ENCODE measurements around the gene HECTD4. TPM values are rescaled to one million over a fixed set of nuclear protein-coding genes. Genes with fewer than 3 reads are reported as not detected.

The HECTD4 gene
- total RNA-seq, 2 experiments from 2014 or later = 39.3 to 47.8 TPM

DNA sequence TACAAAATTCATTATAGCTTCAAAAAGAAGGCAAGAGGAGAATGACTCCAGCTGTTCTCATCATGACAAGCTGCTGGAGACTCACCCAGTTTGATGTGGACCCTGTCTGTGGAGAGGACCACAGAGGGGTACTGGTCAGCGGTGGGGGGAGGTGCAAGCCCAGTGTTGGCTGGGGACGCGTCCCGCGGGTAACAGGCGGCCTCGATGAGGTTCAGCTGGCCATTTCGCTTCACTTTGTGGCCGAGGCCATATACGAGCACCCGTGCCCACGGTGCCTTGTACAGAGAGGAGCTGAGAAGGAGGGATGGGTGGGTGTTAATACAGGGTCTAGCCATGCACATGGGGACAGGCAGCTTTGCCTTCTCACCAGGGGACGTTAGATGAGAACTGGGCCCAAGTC, 189.8 kb downstream of the HECTD4 start:
- POLR2A ChIA-PET = no interaction called here
- Mint-ChIP-seq H3K9me3 (ENCODE audit: insufficient read depth) (no peaks in the 10 kb centered on the region), H3K27ac (no peak overlapping the region), H3K4me1 (ENCODE audit: low read depth) (no peaks in the 10 kb centered on the region), H3K36me3 (ENCODE audit: low read depth) (peaks cover 14% of the 10 kb centered on the region), H3K27me3 (ENCODE audit: low read depth) (no peaks in the 10 kb centered on the region), H3K4me3 (no peak overlapping the region)
- ATAC-seq (no peak), DNase-seq (no peak)
- CTCF ChIA-PET = interaction anchor here (8.9 kb wide), 1 partner anchor 195 kb away, joined by 109 read pairs; no protein-coding TSS in a partner anchor

DNA sequence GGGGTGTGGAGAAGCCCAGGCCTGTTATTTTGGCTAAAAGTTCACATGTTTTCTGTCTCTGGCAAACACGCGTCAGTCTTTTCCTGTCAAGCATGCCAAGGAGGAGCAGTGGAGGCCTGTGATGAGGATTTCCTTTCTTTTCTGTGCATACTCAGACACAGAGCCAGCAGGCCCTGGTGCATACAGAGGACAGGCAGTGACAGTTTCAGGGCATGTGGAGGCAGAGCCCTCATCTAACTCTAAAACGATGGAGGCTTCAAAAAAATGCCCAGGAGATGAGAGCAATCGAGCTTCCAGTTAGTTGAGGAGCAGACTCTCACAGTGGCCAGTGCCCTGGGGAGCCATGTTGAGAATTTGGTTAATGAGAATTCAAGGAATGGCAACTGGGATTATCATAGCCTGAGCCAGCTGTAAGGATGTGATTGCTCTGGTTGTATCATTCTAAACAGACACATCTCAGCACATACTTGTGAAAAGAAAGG, 190.3 kb downstream of the HECTD4 start:
- ATAC-seq (no peak), DNase-seq (no peak)
- H3K27me3 Mint-ChIP-seq (ENCODE audit: low read depth) = no peaks in the 10 kb centered on the region
- ChIA-PET CTCF (interaction anchor here (1.0 kb wide), 1 partner anchor 195 kb away, joined by 3 read pairs; no protein-coding TSS in a partner anchor), POLR2A (no interaction called here)
- H3K9me3 Mint-ChIP-seq (ENCODE audit: insufficient read depth) = no peaks in the 10 kb centered on the region
- peak overlapping the region; percentile 7 for H3K27ac Mint-ChIP-seq
- no peak overlapping the region for H3K4me3 Mint-ChIP-seq
- H3K36me3 Mint-ChIP-seq (ENCODE audit: low read depth) = peaks cover 14% of the 10 kb centered on the region
- no peaks in the 10 kb centered on the region for H3K4me1 Mint-ChIP-seq (ENCODE audit: low read depth)

DNA sequence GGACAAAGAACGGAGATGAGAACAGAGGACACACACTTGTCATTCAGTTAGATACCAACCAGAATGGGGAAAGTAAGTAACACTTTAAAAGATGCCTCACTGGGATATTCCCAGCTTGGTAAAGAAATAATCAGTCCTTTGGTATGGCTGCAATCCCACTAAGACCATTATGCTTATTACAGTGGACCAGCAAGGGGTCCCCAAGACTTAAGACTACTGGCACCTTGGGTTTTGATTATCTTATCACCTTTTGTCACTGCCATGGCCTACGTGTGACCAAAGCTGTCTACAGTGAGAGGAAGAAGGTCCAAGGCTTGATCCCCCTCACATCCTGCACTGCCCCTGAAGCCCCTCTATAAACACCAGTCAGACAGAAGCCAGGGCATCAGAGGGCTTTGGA, 191.0 kb downstream of the HECTD4 start:
- DNase-seq (no peak), ATAC-seq (no peak)
- H3K27ac Mint-ChIP-seq = no peak overlapping the region
- POLR2A ChIA-PET = no interaction called here
- H3K27me3 Mint-ChIP-seq (ENCODE audit: low read depth) = no peaks in the 10 kb centered on the region
- peaks cover 14% of the 10 kb centered on the region for H3K36me3 Mint-ChIP-seq (ENCODE audit: low read depth)
- H3K4me3 Mint-ChIP-seq = no peak overlapping the region
- CTCF ChIA-PET = interaction anchor here (1.0 kb wide), 1 partner anchor 196 kb away, joined by 3 read pairs; no protein-coding TSS in a partner anchor
- H3K4me1 Mint-ChIP-seq (ENCODE audit: low read depth) = no peaks in the 10 kb centered on the region
- H3K9me3 Mint-ChIP-seq (ENCODE audit: insufficient read depth) = no peaks in the 10 kb centered on the region

DNA sequence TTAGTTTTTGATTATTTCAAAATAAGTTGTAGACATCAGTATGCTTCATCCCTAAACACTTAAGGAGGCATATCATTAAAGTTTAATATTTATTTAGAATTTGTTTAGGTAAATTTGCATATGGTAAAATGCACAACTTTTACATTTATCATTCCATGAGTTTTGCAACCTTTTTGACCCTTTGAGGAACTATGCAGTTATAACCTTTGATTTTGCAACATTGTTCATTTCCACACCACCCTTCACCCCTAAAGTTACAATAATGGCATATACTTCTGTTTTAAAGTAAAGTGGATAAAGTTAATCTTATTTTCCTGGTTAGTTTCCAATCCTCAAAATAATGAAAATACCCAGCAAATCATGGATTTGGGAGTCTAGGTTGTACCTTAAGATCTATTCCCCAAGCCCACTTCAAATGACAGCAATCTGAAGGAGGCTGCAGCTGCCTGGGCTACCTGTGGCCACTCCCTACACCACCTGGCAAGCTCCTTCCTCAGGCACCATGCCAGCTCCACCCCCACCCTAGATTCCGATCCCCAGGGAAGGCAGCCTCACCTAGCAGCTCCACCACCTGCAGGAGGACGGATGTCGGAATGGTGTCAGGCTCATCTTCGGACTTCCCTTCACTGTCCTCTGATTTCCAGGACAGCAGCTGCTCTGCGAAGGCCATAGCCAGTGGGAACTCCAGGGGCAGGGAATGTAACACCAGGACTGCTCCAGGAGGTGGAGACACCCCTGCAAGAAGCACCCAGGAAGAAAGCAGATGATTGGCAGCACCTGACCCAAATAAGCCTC, 191.8 kb downstream of the HECTD4 start:
- no peak for ATAC-seq
- peak overlapping the region; percentile 31 for H3K27ac Mint-ChIP-seq
- ChIA-PET CTCF (no interaction called here), POLR2A (interaction anchor here (0.5 kb wide), 1 partner anchor 1833 kb away, joined by 3 read pairs; no protein-coding TSS in a partner anchor)
- no peaks in the 10 kb centered on the region for H3K9me3 Mint-ChIP-seq (ENCODE audit: insufficient read depth)
- H3K4me1 Mint-ChIP-seq (ENCODE audit: low read depth) = no peaks in the 10 kb centered on the region
- H3K27me3 Mint-ChIP-seq (ENCODE audit: low read depth) = no peaks in the 10 kb centered on the region
- peaks cover 14% of the 10 kb centered on the region for H3K36me3 Mint-ChIP-seq (ENCODE audit: low read depth)
- H3K4me3 Mint-ChIP-seq = no peak overlapping the region
- DNase-seq = no peak

DNA sequence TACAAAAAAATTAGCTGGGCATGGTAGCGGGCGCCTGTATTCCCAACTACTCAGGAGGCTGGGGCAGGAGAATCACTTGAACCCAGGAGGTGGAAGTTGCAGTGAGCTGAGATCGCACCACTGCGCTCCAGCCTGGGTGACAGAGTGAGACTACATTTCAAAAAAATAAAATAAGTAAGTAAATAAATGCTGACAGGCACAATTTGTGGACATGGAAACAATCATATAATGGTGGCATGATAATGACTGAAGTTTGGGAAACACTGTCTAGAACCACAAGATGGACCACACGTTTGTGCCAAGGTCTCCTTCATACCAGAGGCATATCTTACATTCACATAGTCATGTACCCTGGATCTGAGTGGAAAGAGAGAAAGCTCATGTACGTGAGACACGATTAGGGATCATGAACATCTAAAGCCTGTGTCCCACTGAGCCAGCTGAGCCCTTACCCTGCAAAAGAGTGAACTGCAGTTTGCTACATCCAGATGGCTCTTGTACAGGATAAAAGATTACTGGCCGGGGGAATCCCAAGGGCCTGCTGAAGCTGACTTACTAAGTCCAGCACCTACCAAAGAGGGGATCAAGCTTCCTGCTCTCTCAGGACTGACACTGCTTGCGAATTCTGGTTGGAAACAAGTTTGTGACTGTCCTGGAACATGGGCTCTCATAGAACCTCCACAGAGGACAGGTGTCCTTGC, 194.0 kb downstream of the HECTD4 start:
- ATAC-seq = no peak
- POLR2A ChIA-PET = no interaction called here
- H3K4me1 Mint-ChIP-seq (ENCODE audit: low read depth) = peaks cover 6% of the 10 kb centered on the region

DNA sequence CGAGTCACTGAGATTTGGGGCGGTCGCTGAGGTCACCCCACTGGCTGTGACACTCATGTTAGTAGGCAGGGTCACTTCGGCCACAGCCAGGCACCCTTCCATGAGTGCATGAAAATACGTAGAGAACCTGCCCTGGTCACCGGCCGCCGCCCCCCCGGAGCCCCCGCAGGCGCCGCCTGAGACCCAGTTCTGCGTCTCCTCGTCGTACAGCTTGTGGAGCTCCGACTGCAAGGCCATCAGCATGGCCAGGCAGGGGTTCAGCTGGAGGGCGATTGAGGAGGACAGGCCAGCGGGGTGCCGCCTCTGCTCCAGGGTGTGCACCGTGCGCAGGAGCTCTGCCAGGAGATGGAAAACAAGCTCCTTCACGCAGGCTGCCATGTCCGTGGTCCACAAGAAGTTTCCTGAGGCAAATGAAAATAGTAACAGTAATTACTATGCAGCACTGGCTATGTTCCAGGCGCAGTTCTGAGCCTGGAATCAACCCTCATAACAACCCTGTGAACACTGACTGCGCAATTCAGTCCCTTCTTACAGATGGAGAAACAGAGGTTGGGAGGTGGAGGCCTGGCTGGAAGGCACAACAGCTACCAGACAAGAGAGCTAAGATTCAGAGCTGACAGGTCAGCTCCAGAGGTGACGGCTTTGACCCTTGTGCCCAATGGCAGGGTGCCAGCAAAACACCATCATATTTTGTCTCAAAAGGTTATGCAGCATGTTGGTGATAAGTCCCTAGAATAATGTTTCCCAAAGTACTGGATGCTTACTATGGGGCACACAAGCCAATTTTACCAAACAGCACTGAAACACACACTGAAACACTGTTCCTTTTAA, 196.9 kb downstream of the HECTD4 start:
- ChIA-PET CTCF (no interaction called here), POLR2A (no interaction called here)
- H3K4me3 Mint-ChIP-seq = no peak overlapping the region
- no peaks in the 10 kb centered on the region for H3K9me3 Mint-ChIP-seq (ENCODE audit: insufficient read depth)
- H3K36me3 Mint-ChIP-seq (ENCODE audit: low read depth) = peaks cover 19% of the 10 kb centered on the region
- H3K27me3 Mint-ChIP-seq (ENCODE audit: low read depth) = no peaks in the 10 kb centered on the region
- H3K4me1 Mint-ChIP-seq (ENCODE audit: low read depth) = peaks cover 9% of the 10 kb centered on the region
- DNase-seq (no peak), ATAC-seq (no peak)
- no peak overlapping the region for H3K27ac Mint-ChIP-seq

More for the DNA sequence above, 194.0 kb downstream of the HECTD4 start:
- Mint-ChIP-seq H3K4me3 (no peak overlapping the region), H3K9me3 (ENCODE audit: insufficient read depth) (no peaks in the 10 kb centered on the region), H3K27me3 (ENCODE audit: low read depth) (no peaks in the 10 kb centered on the region), H3K36me3 (ENCODE audit: low read depth) (peaks cover 19% of the 10 kb centered on the region), H3K27ac (no peak overlapping the region)
- DNase-seq = no peak
- CTCF ChIA-PET = no interaction called here

DNA sequence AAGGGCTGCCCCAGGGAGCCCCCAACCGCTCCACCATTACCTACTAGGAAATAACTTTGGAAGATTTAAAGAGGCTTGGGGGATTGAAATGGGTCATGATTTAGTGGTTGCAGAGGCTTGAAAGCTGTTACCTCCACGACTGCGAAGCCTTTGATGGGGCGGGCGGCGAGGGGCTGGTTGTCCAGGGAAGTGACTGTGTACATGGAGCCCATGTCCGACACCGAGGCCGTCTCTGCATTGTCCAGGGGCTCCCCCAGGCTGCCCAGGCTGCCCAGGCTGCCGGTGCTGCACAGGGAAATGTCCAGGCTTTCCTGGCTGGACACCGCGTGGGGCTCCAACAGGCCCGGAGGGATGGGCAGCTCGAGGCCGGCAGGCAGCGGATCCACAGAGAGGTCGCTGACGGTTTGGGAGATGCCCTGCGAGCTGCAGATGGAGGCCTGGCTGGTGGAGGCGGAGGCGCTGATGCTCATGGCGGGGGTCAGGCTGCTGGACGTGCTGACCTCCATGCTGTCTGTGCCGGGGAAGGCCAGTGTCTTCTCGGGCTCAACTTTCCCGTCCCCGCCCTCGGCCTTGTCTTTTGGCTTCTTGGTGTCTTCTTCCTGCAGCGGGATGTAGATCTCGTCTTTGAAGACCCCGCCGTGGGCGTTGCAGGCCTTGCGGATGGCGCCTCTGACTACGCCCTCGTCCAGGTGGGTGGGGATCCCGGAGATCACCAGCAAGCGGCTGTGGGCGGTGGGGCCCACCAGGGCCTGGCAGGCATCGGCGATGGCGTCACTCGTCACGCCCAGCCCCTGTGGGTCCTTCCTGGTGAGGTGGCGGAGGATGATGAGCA, 198.0 kb downstream of the HECTD4 start:
- Mint-ChIP-seq H3K27ac (no peak overlapping the region), H3K36me3 (ENCODE audit: low read depth) (peaks cover 18% of the 10 kb centered on the region), H3K4me3 (no peak overlapping the region), H3K4me1 (ENCODE audit: low read depth) (peaks cover 9% of the 10 kb centered on the region), H3K9me3 (ENCODE audit: insufficient read depth) (no peaks in the 10 kb centered on the region), H3K27me3 (ENCODE audit: low read depth) (no peaks in the 10 kb centered on the region)
- ChIA-PET CTCF (no interaction called here), POLR2A (interaction anchor here (1.2 kb wide), 1 partner anchor 140 kb away, joined by 3 read pairs; no protein-coding TSS in a partner anchor)
- DNase-seq = no peak
- no peak for ATAC-seq

DNA sequence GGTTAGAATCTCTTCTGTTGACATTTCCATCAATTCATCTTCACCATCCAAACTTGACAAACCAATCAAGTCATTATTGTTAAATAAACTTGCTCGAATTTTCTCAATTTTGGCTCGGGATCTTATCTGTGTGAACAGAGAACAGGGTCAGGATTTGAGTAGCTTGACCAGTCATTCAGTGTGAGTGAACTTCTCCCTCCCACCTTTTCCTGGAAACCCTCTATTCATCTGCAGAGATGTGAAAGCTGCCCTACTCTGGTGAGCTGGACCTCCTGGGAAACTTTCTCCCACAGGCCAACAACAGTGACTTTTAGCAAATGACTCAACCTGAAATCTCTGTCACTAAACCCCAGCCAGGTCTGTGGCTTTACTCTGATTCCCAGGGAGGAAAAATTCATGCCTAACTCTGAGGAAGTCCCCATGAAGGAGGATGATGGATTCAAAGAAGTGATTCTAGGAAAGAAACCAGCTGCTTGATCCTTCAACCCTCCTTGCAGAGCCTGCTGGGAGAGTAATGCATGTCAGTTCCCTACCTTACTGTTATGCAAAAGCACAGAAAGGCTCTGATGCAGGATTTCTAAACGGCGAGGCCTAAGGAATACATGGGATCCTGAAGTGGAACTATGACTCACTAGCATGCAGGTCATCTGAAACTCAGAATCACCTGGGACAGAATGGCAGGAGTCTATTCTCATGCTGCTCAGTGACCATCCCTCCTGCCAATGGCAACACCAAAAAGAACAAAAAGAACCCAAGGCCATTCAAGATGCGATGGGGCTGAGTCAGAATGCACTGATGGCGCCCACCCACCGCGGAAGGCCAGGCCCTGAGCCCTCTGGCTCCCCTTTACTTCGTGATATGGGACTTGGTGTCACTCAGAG, 198.8 kb downstream of the HECTD4 start:
- ChIA-PET CTCF (no interaction called here), POLR2A (interaction anchor here (1.2 kb wide), 1 partner anchor 141 kb away, joined by 3 read pairs; no protein-coding TSS in a partner anchor)
- Mint-ChIP-seq H3K27ac (no peak overlapping the region), H3K27me3 (ENCODE audit: low read depth) (no peaks in the 10 kb centered on the region), H3K4me3 (no peak overlapping the region), H3K4me1 (ENCODE audit: low read depth) (peaks cover 9% of the 10 kb centered on the region), H3K9me3 (ENCODE audit: insufficient read depth) (no peaks in the 10 kb centered on the region), H3K36me3 (ENCODE audit: low read depth) (peaks cover 22% of the 10 kb centered on the region)
- DNase-seq (no peak), ATAC-seq (no peak)

DNA sequence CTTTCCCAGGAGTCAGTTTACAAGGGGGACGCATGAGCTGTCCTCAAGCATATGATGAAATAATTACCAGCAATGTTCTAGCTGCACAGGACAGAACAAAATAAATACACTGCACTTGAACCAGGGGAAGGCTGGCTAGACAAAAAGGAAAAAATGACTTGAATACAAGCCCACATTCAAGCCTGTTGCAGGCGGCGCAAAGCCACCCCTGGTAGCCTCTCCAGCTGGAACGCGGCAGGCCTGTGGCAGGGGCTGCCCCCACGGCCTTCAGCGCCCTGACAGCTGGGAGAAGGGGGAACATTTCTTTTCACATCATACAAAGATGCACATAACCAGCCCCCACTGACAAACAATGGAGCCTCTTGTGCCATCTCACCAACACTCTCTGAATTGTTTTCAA, 199.7 kb downstream of the HECTD4 start:
- ATAC-seq (no peak), DNase-seq (no peak)
- H3K9me3 Mint-ChIP-seq (ENCODE audit: insufficient read depth) = no peaks in the 10 kb centered on the region
- H3K4me3 Mint-ChIP-seq = no peak overlapping the region
- H3K27me3 Mint-ChIP-seq (ENCODE audit: low read depth) = no peaks in the 10 kb centered on the region
- ChIA-PET CTCF (no interaction called here), POLR2A (no interaction called here)
- no peak overlapping the region for H3K27ac Mint-ChIP-seq
- peaks cover 22% of the 10 kb centered on the region for H3K36me3 Mint-ChIP-seq (ENCODE audit: low read depth)
- peaks cover 9% of the 10 kb centered on the region for H3K4me1 Mint-ChIP-seq (ENCODE audit: low read depth)

DNA sequence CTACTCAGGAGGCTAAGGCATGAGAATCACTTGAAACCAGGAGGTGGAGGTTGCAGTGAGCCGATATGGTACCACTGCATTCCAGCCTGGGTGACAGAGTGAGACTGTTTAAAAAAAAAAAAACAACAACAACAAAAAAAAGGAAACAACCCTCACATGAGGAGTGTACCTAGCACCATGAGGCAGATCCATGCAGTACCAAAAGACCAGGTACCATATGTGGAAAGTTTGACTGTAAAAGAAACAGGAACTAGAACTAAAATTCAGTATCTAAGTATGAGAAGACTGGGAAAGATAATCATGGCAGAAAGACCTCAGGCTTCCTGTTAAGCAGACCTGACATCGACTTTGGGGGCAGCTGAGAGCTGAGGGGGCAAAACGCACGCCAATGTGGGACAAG, 201.8 kb downstream of the HECTD4 start:
- ChIA-PET POLR2A (no interaction called here), CTCF (no interaction called here)
- Mint-ChIP-seq H3K27ac (no peak overlapping the region), H3K4me1 (ENCODE audit: low read depth) (peaks cover 9% of the 10 kb centered on the region), H3K4me3 (no peak overlapping the region), H3K27me3 (ENCODE audit: low read depth) (no peaks in the 10 kb centered on the region), H3K36me3 (ENCODE audit: low read depth) (peaks cover 30% of the 10 kb centered on the region), H3K9me3 (ENCODE audit: insufficient read depth) (no peaks in the 10 kb centered on the region)
- DNase-seq (no peak), ATAC-seq (no peak)

Data from activated CD8-positive, alpha-beta T cell treated with anti-CD3 and anti-CD28 coated beads, Interleukin-2, amount 10 ng/mL, durations not matched to agents 7 days and 5 days (primary cell).